Glutamatergic neuron (in vitro differentiated cells): ENCODE measurements around the gene M6PR. TPM values are rescaled to one million over a fixed set of nuclear protein-coding genes. Genes with fewer than 3 reads are reported as not detected.

Source experiments
- DNase-seq: peaks from one replicate; pipeline ENCODE4 v3.0.0; 2022
- H3K27ac Mint-ChIP-seq: one replicate; pipeline ENCODE4 v1.8.0; 2020; ENCODE audit warnings: mild to moderate bottlenecking, mixed read lengths, inconsistent platforms; ENCODE audit not compliant: unreplicated experiment
- H3K27me3 Mint-ChIP-seq: one replicate; pipeline ENCODE4 v1.8.0; 2020; ENCODE audit warnings: mild to moderate bottlenecking, moderate library complexity, mixed read lengths, inconsistent platforms; ENCODE audit not compliant: unreplicated experiment
- H3K36me3 Mint-ChIP-seq: one replicate; pipeline ENCODE4 v1.8.0; 2020; ENCODE audit warnings: mild to moderate bottlenecking, mixed read lengths, inconsistent platforms; ENCODE audit not compliant: unreplicated experiment
- H3K4me1 Mint-ChIP-seq: one replicate; pipeline ENCODE4 v1.8.0; 2020; ENCODE audit warnings: mild to moderate bottlenecking, low read depth, mixed read lengths, inconsistent platforms; ENCODE audit not compliant: unreplicated experiment
- H3K4me3 Mint-ChIP-seq: one replicate; pipeline ENCODE4 v1.8.0; 2020; ENCODE audit warnings: mild to moderate bottlenecking, mixed read lengths, inconsistent platforms; ENCODE audit not compliant: unreplicated experiment
- H3K9me3 Mint-ChIP-seq: one replicate; pipeline ENCODE4 v1.8.0; 2020; ENCODE audit warnings: mild to moderate bottlenecking, moderate library complexity, mixed read lengths, inconsistent platforms; ENCODE audit not compliant: unreplicated experiment
- CTCF ChIP-seq: fragments of 200-600 bp; sonication (generic); IDR thresholded peaks from one replicate; pipeline ENCODE4 v1.5.0; 2021; ENCODE audit not compliant: partially characterized antibody, unreplicated experiment
- total RNA-seq: library from RNA; stranded (reverse); fragmentation: NEBNext Ultra II Directional; extraction: Animal tissue kit (Norgen Biotek cat#: 25700); gene quantifications from one replicate; pipeline ENCODE4 v1.2.1, GENCODE V29; 2021; ENCODE audit not compliant: unreplicated experiment

The M6PR gene
- total RNA-seq, 1 donor from 2014 or later, result 98.8 TPM

GRCh38 chr12:8951744-8952143, 2.3 kb upstream of the M6PR start:
- Mint-ChIP-seq H3K27me3 (no peaks in the 10 kb centered on the region), H3K36me3 (peaks cover 6% of the 10 kb centered on the region), H3K9me3 (peaks cover 6% of the 10 kb centered on the region), H3K27ac (no peak overlapping the region), H3K4me1 (peaks cover 7% of the 10 kb centered on the region), H3K4me3 (no peak overlapping the region)
- DNase-seq, result no peak
- no peak for TF ChIP-seq CTCF

GRCh38 chr12:8950702-8951478, 1.4 kb upstream of the M6PR start:
- Mint-ChIP-seq H3K4me3 (peak overlapping the region; percentile 100), H3K9me3 (peaks cover 6% of the 10 kb centered on the region), H3K36me3 (peaks cover 6% of the 10 kb centered on the region), H3K4me1 (peaks cover 7% of the 10 kb centered on the region), H3K27ac (peak overlapping the region; percentile 67), H3K27me3 (no peaks in the 10 kb centered on the region)
- TF ChIP-seq CTCF, result no peak
- no peak for DNase-seq

GRCh38 chr12:8950221-8950527, 729 bp upstream of the M6PR start:
- Mint-ChIP-seq H3K4me3 (peak overlapping the region; percentile 100), H3K4me1 (peaks cover 7% of the 10 kb centered on the region), H3K9me3 (peaks cover 6% of the 10 kb centered on the region), H3K27ac (peak overlapping the region; percentile 67), H3K36me3 (peaks cover 6% of the 10 kb centered on the region), H3K27me3 (no peaks in the 10 kb centered on the region)
- no peak for TF ChIP-seq CTCF
- DNase-seq, result no peak

- peak overlapping the region; percentile 92 for H3K27ac Mint-ChIP-seq
- no peaks in the 10 kb centered on the region for H3K27me3 Mint-ChIP-seq
- peaks cover 6% of the 10 kb centered on the region for H3K36me3 Mint-ChIP-seq
- peaks cover 6% of the 10 kb centered on the region for H3K9me3 Mint-ChIP-seq
- peaks cover 7% of the 10 kb centered on the region for H3K4me1 Mint-ChIP-seq
- no peak for TF ChIP-seq CTCF
- DNase-seq, result no peak
- peak overlapping the region; percentile 100 for H3K4me3 Mint-ChIP-seq
Measured at GRCh38 chr12:8948701-8949341, 624 bp downstream of the M6PR start.

- Mint-ChIP-seq H3K27me3 (no peaks in the 10 kb centered on the region), H3K27ac (no peak overlapping the region), H3K4me3 (no peak overlapping the region), H3K36me3 (peaks cover under 1% of the 10 kb centered on the region), H3K9me3 (peaks cover 4% of the 10 kb centered on the region), H3K4me1 (peaks cover 7% of the 10 kb centered on the region)
- TF ChIP-seq CTCF, result no peak
- DNase-seq, result no peak
Measured at GRCh38 chr12:8947737-8948136, 1.7 kb downstream of the M6PR start.
